NCI-H526 (cell line): Measurements from ENCODE around the gene ZGPAT.
"Not testable (repeated sequence)": the region's sequence is repeated elsewhere in the genome, so short reads cannot be mapped to it uniquely, and the experiment has no call there.

Experiments
- DNase-seq, 2 experiments: peaks; one replicate each; lab custom pipeline; 2025; lab: John Stamatoyannopoulos, UW

The ZGPAT gene, protein sequence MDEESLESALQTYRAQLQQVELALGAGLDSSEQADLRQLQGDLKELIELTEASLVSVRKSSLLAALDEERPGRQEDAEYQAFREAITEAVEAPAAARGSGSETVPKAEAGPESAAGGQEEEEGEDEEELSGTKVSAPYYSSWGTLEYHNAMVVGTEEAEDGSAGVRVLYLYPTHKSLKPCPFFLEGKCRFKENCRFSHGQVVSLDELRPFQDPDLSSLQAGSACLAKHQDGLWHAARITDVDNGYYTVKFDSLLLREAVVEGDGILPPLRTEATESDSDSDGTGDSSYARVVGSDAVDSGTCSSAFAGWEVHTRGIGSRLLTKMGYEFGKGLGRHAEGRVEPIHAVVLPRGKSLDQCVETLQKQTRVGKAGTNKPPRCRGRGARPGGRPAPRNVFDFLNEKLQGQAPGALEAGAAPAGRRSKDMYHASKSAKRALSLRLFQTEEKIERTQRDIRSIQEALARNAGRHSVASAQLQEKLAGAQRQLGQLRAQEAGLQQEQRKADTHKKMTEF

DNA sequence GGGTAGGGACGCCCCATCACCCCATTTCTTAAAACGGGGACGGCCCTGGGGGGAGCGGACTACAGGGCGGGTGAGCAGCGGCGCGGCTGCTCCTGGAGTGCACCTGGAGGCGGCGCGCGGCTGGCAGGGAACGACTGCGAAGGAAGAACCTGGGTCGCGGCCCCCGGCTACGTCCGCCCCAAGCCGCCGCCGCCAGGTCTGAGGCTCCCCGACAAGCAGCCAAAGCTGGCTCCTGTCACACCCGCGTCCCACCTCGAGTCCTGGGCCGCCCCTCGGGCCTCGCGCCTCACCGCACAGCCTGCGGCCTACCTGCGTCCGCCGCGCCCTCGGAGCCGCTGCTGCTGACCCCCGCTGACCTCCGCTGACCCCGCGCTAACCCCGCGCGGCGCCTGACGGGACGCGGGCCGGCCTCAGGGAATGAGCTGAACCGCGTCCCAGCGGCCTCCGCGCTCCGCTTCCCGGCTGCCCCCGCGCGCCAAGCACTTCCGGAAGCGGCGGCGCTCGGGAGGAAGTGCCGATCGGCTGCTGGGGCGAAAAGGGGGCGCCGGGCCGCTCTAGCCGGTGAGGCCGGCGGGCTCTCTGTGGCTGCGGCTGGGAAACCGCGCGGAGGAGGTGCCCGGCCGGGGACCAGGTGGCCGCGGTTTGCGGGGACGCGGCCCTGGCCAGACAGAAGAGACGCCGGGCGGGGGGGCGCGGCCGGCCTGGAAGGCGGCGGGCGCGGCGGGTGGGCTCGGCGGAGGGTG lies at the start of gene ZGPAT, which contains the start of gene ARFRP1:
ZGPAT (plus strand) TSS at position 482 of the 743 bp plus-strand sequence. CDS start 542 bp downstream, outside the sequence.
ARFRP1 (minus strand) TSS at position 419 of the 743 bp plus-strand sequence. CDS start 885 bp downstream, outside the sequence.
- peak; percentile 52 to 95 for DNase-seq

DNA sequence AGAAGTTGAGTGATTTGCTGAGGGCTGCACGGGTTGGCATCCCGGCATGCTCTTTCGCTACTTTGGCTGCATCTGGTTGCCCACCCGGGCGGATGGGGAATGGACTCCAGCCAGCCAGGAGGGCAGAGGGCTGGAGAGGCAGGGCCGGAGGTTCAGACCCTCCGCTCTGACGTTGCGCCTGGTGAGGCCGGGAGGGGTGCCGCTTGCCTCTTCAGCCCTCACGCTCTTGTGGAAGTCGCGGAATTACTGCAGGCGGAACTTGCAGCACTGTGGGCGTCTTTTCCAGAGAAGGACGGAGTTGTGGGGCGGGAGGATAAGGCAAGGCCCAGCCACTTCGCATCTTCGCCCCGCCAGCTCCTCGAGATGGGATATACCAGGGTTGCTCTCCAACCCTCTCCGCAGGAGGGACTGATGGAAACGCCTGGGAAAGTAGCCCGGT lies 49.1 kb upstream of the ZGPAT start:
- DNase-seq: no peak

DNA sequence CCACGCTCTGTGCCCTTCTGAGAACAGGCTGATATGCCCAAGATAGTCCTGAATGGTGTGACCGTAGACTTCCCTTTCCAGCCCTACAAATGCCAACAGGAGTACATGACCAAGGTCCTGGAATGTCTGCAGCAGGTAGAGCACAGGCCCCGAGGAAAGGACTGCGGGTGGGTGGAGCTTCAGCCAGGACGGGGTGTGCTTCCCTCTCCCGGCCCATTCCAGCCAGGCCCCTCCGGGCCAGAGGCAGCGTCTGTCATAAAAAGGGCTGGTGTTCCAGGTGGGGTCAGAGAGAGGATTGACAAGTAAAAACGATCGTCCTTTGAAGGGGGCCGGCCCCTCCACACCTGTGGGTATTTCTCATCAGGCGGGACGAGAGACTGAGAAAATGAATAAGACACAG lies 48.5 kb upstream of the ZGPAT start:
- DNase-seq: no peak

DNA sequence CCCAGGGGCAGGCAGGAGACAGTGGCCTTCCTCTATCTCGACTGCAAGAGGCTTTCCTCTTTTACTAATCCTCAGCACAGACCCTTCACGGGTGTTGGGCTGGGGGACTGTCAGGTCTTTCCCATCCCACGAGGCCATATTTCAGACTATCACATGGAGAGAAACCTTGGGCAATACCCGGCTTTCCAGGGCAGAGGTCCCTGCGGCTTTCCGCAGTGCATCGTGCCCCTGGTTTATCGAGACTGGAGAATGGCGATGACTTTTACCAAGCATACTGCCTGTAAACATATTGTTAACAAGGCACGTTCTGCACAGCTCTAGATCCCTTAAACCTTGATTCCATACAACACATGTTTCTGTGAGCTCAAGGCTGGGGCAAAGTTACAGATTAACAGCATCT lies 47.7 kb upstream of the ZGPAT start:
- DNase-seq: not testable (repeated sequence)

DNA sequence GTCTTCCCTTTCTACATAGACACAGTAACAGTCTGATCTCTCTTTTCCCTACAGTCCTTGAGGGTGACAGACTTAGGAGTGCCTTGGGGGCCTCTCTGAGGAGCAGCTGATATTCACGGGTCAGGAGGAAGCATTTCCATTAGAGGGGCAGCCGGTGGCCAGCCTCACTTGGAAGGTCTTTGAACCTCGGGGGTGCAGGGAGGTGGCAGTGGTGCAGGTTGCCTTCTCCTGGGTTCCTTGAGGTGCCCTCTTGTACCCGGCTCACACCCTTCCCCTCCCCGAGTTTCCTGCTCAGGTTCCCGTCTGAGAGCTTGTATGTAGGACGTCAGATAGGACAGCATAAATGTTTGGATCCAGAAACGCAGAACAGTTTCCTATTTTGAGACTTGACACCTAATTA lies 47.2 kb upstream of the ZGPAT start:
- no peak for DNase-seq

DNA sequence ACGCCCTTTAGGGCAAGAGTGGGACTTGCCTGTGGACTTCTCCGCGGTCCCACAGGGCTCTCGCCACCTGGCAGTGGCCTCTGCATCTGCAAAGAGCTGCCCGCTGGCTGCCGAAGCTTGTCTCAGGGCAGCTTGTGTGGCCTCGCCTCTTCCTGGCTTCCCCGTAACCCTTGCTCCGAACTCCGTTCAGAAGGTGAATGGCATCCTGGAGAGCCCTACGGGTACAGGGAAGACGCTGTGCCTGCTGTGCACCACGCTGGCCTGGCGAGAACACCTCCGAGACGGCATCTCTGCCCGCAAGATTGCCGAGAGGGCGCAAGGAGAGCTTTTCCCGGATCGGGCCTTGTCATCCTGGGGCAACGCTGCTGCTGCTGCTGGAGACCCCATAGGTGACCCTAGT lies 46.7 kb upstream of the ZGPAT start:
- DNase-seq: no peak

DNA sequence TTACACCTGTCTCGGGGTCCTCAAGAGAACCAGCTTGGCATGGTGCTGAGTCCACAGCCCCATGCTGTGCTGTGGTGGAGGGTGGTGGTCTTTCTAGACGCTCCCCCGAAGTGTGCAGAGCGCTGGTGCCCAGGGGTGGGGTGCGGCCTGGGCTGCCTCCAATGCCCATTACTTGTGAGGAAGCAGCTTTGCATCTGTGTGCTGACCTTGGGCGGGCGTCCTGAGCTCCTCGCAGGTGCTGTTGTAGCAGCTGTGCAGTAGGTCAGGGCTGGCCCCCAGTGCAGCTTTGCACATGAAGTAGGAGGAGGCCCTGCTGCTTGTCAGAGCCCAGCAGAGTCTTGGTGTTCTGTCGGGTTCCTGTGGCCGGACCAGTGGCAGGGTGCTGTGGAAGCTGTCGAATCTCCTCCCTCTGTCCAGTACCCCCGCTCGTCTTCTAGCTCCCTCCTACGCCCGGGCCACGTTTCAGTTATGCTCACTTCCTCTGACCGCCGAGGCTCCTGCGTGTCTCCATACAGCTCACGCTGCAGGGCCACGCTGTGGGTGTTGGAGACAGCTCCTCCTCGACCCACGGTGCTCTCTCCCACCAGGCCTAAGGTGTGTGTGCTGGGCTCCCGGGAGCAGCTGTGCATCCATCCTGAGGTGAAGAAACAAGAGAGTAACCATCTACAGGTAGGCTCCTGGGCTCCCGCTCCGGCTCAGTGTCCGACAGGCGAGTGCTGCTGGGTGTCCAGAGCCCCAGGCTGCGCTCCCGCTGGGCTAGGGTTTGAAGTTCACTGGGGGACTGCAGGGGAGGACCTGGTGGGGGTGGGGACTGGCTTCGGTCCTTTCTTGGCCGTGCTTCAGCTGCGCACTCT lies 45.7 kb upstream of the ZGPAT start:
- no peak for DNase-seq

DNA sequence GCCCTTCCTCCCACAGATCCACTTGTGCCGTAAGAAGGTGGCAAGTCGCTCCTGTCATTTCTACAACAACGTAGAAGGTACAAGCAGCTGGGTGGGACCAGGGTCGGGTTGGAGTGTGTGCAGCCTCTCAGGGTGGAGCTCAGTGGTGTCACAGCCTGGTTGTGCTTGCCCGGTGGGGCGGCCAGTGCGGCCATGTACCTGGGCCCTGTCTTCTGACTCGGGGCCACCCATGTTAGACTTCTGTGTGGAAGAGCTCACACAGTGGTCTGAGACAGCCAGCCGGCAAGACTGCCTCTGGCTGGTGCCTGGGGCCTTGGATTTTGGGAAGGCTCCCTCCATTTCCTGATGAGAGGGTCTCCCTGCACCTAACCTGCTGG lies 45.0 kb upstream of the ZGPAT start:
- no peak for DNase-seq

DNA sequence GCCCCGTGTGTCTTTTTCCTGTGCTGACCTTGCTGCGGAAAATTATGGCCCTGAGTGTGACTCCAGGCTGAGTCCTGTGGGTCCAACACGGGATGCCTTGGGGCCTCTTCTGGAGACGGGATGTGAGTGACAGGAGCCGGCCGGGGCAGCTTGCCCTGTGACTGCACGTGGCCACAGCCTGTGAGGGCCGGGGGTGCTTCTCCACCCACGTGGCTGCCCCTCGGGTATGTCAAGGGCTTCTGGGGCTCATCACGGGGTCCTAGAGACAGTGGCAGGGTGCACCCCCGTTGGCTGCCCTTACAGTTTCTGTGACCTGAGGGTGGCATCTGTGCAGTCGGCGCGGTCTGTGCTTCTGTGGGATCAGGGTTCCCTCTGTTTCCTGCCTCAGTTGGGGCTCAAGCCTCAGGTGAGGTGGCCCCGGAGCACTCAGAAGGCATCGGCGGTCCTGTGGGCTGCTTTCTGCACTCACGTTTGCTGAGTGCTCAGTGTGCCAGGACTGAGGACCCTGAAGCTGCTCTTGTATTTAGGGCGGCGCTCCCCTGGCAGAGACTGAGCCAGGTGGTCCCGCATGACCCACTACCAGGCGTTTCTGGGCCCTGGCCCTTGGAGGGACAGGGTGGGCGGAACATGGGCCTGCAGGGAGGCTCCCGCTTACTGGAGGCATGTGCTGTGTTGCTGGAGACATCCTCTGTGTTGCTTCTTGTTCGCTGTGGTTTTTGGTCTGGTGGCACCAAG lies 44.3 kb upstream of the ZGPAT start:
- no peak for DNase-seq

DNA sequence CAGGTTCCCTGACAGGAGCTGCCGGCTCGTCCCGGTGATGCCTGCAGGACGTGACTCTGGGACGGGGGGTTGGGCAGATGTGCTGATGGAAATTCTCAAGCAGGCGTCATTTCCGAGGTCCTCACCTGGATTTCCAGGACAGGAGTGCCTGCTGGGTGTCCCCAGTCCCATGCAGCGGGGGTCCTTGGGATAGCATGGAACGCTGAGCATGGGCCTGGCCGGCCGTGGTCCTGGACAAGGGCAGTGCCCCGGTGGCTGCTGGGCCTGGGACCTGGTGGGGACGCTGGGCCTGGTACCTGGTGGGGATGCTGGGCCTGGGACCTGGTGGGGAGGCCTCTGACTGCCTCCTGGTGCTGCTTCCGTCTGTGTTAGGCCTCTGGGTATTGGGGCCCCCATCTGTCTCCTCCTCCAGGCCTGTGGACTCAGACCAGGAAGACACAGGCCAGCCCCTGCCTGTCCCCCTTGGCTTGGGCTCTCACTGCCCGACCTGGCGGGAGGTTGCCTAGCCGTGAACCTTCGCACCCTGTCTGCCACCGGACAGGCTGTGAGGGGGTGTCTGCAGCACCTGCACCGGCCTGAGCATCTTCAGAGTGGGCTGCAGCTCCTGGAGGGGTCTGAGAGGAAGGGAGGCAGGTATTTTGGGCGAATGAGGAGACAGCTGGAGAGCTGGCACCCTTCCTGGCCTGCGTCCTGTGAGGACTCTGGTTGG lies 43.5 kb upstream of the ZGPAT start:
- DNase-seq: no peak

DNA sequence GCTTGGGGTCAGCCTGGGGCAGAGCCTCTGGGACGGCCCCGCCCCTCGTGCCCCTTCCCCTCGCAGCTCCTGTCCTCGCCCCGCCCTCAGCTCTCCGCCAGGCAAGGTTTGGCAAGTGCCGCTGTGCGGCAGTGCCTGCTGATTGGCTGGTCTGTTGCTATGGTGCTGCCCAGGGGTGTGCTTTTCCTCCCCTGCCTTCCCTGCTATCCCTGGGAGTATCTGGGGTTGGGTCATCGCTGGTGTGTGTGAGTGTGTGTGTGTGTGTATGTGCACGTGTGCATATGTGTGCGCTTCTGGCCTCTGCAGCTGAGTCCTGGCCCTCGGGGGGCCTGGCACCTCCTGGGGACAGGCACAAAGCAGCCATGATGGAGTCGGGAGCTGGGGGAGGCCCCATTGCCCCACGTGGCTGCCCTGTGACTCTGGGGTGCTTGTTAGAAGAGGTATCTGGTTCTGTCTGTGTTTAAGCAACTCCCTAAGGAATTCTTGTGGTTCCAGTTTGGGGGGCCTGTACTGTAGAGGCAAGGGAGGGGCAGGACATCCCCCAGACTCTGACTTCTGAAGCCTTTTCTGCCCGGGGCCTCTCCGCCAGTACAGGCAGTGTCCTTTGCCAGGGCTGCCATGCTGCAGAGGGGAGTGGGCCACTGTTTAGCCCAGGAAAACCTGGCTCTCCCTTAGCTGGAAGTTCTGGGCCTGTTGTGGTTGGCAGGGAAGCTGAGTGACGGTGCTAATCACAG lies 42.8 kb upstream of the ZGPAT start:
- DNase-seq: peak; percentile 33 to 61

DNA sequence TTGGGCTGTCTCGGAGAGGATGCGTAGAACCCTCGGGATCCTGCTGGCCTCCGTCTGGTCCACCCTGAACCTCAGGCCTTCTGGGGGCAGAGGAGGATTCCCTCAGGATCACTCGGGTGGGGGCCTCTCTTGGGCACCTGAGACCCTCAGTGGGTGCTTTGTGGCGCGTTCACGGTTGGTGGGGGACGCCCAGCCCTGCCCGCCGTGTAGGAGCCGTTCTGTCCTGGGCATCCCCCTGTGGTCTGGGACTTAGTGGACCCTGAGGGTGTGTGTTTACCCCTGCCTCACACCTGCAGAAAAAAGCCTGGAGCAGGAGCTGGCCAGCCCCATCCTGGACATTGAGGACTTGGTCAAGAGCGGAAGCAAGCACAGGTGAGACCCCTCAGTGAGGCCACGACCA lies 42.1 kb upstream of the ZGPAT start:
- no peak for DNase-seq

DNA sequence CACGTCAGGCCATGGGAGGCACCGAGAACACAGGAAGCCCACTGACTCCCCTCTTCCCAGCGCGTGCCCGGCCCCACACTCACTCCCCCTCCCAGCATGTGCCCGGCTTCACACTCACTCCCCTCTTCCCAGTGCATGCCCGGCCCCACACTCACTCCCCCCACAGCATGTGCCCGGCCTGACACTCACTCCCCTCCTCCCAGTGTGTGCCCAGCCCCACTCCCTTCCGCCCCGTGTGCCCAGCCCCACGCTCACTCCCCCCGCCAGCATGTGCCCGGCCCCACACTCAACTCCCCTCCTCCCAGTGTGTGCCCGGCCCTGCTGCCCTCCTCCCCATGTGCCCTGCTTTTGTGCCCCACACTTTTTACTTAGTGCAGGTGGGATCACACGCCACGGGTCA lies 40.0 kb upstream of the ZGPAT start:
- no peak for DNase-seq

DNA sequence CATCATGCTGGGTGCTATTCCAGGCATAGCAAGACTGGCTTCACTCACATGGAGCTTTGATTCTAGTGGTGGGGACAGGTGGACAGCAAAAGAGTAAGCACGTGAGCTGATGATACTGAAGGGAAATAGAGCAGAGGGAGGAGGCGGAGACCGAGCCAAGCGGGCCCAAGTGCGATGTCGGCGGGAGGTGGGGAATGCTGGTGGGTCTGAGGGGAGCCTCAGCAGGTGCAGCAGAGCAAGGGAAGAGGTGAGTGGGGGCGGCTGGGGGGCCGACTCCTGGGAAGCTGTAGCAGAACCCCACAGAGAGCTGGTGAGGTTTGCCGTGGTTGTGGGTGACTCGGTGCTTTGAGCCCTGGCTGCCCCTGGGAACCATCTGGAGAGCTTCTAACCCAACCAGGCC lies 39.5 kb upstream of the ZGPAT start:
- no peak for DNase-seq

DNA sequence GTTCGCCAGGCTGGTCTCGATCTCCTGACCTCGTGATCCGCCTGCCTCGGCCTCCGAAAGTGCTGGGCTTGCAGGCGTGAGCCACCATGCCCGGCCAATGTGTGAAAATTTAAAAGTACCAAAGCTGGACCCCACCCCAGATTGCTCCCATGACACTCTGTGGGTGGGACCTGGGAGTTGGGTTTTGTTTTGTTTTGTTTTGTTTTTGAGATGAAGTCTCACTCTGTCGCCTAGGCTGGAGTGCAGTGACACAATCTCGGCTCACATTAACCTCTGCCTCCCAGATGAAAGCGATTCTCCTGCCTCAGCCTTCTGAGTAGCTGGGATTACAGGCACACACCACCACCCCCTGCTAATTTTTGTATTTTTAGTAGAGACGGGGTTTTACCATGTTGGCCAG lies 36.1 kb upstream of the ZGPAT start:
- DNase-seq: not testable (repeated sequence)

DNA sequence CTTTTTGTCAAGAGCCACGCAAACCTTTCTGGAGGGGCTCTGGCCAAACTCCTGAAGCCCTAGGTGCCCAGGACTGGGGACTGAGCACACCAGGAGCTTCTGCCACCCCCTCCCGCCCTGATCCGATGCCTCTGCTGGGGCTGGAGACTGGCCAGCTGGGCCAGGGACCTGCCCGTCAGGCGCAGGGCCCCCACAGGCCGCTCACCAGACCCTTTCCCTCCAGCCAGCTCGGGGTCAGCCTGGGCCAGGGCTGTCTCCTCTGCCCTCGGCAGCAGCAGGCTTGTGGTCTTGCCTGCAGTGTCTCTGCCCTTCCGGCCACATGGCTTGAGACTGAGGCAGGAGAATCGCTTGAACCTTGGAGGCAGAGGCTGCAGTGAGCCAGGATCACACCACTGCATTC lies 35.2 kb upstream of the ZGPAT start:
- DNase-seq: no peak

DNA sequence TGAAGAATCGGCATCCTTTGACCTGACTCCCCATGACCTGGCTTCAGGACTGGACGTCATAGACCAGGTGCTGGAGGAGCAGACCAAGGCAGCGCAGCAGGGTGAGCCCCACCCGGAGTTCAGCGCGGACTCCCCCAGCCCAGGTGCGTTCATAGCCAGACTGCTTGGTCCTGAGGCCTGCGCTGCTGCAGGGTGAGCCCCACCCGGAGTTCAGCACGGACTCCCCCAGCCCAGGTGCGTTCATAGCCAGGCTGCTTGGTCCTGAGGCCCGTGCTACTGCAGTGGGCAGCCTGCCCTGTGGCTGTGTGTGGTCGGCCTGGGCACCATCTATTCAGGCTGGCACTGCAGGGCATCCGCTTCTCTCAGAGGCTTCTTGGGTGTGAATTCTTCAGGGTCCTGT lies 33.9 kb upstream of the ZGPAT start:
- no peak for DNase-seq

DNA sequence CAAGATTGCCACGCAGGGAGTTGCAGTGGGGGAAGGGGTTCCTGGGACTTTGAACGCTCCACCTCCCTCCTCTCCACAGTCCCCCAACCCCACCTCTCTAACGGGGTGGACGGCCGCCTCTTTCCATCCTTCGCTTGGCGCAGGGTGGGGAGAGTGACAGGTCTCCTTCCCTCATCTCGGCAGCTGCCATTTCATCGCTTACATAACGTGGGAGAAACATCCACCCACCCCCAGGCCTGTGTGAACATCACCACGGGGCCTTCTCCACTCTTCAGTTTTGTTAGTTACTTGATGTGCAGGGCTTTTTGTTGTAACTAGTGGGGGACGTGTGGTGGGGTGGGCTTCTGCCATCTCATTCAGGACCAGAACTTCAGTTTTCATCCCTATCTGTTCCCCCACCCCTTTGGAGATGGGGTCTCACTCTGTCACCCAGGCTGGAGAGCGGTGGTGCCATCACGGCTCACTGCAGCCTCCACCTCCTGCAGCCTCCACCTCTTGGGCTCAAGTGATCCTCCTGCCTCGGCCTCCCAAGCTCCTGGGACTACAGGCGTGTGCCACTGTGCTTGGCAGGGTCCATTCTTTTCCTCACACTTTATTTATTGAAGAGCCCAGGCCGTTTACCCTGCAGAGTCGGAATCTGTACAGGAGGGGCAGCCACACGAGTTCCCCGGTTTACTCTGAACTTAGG lies 32.0 kb upstream of the ZGPAT start:
- no peak for DNase-seq

DNA sequence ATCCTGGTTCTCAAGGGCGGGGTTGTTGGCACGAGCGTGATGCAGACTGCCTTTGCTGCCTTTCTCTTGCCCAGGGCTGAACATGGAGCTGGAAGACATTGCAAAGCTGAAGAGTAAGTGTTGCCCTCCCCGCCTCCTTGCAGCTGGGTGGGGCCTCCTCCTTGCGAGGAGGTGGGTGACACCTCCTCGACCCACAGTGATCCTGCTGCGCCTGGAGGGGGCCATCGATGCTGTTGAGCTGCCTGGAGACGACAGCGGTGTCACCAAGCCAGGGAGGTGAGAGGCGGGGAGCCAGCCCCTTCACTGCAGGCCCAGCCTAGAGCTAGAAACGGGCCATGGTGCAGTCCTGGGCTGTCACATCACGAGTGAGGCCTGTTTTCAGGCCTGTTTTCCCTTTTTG lies 29.8 kb upstream of the ZGPAT start:
- no peak for DNase-seq
